ENCODE measurements around the gene BRD4.

Gene BRD4

DNA sequence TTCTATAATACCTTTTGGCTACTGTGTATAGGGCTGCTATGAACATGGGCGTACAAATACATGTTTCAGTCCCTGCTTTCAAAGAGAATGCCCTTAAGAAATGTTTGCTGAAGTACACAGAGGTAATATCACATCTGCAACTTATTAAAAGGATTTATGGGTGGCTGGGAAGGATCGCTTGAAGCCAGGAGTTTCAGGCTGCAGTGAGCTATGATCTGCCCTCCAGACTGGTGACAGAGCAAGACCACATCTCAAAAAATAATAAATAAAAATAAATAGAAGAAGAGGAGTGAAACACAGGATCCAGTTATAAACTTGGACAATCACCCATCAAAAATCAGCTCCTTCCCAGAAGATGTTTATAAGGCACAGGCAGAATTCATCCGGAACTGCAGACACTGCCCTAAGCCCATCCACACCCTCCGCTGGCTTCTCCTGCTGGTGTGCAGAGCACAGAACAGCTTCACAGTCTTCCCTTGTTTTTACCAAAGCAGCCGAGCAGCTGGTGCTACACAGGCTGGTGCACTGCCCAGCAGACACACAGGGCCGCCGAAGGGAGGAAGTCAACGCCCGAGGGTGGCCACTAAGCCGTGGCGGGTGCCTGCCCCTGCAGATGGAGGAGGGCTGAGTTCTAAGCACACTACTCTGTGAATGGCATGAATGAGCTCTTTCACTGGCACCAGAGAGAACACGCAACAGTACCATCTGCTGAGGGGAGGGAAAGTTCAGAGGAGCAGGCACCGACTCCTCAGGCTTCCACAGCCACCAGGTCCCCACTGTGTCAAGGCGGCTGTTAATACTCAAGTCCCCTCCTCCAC is 44.0 kb downstream of the BRD4 start:
- peak; percentile 82 for DNase-seq

DNA sequence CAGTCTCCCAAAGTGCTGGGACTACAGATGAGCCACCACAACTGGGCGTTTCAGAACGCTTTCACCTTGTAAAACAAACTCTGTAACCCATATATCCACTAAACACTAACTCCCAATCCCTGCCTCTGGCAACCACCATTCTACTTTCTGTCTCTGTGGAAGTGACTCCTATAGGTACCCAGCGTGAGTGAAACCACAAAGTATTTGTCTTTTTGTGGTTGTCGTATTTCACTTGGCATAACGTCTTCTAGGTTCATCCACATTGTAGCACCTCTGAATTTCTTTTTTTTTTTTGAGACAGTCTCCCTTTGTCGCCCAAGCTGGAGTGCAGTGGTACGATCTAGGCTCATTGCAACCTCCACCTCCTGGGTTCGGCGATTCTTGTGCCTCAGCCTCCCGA is 44.8 kb downstream of the BRD4 start:
- no peak for DNase-seq

DNA sequence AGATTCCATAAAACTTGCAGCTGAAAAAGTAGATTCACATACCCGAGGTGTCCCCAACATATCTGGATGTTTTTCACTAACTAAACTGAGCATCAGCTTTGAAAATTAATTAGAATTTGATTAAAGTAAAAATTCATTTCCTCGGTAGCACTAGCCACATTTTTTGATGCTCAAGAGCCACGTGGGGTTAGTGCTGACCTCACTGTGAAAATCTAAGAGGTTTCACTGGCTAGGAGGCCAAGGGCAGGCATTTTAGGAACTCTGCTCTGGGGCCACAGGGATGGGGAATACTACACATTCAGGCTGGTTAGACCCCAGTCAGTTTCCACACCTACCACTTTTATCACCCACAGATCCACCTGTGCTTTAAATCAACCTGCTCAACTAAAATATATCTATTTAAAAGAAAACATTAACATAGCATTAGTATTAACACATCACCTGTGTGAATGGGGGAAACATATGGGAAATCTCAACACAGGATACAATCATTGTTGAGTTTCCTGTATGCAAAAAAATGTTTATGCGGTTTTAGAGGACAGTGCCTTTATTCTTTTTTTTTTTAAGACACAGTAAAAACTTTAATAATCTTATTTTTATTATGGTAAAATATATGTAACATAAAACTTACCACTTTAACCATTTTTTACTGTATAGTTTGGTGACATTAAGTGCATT is 45.5 kb downstream of the BRD4 start:
- DNase-seq = no peak

DNA sequence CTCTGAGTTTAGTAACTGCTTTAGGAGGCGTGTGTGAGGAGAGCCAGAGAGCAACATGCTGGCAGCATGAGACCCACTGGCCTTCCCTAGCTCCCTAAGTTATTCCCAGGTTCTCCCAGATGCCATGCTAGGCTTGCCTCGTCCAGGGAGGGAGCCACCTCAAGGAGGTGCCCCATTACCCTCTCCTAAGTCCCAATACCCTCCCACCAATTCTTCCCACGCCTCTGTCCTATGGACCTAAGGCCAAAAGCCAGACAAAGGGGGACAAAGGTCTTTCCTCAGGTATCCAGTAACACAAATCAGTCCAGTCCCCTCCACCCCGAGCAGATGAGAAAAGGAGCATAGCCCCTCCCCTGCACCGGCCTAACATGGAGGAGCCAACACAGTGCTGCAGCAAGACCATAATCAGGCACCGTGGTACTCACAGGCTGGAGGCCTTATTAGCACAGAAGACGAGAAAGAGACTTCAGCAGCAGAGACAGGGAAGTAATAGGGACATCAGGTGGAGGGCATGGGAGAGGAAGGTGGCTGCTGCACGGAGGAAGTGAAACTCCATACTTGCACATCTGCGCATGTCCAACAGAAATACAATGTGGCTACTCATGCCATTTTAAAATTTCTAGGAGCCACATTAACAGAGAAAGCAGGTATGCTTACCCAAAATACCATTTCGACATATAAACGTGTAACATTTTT is 46.3 kb downstream of the BRD4 start:
- no peak for DNase-seq

DNA sequence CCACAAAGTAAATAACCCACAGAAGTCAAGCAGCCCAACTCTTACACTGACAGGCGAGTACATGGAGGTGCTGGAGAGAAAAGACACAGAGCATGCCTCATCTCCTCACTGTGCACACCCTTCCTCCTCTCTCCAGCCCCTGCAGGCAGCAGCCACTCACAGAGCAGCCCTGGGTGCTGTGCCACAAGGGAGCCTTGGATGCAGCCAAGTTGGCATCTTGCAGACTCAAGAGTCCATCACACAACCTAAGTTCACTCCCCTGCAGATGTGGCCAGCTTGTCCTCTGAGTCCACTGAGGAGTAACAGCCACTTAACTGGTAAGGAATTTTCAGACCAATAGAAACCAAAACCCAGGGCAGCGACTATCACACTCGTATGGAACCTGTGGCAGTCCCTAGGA is 47.4 kb downstream of the BRD4 start:
- DNase-seq = no peak

DNA sequence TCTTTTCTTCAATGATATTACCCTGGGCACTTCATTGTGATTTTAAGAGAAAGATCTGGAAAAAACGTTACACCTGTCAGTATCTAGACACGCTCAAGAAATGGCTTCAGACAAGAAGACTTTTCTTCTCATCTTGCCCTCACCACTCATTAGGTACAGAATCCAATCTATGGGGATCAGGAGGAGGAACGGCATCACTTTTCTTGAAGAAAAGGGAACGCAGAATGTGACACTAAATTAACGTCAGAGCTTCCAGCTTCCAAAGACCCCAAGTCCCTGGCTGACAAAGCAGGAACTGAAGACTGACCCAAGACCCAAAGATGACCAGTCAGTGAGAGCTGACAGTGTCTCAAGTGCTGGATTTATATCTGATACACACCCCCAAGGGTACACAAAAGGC is 48.2 kb downstream of the BRD4 start:
- no peak for DNase-seq

DNA sequence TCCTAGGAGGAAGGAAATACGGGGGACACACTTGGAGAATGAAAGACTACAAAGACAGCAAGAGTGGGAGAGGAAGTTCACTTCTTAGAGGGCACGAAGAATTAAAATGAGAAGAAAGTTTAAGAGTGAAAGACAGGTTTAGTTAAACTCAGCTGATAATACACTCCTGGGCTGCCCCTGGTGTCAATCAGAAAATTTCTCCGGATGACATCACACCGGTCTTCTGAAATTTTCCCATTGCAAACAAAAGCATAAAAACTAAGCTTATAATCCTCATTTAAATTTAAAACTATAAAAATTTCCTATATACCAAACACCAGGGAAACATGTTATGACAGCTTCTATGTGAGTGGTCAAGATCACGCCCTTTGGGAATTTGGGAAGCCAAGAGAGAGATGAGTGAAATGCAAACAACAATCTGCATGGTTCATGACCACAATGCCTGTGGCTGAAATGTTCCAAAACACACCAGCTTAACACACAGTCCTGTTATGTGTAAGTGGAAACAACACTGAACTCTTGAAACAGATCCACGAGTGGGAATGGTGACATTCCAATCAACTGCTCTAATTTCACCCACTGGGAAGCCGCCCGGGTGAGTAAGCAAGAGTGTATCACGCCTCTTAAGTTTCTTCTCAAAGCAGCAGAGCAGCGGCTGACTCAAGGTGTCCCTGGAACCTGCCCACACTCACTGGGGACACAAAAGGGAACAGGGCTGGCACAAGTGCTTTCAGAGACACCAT is 49.0 kb downstream of the BRD4 start:
- no peak for DNase-seq

DNA sequence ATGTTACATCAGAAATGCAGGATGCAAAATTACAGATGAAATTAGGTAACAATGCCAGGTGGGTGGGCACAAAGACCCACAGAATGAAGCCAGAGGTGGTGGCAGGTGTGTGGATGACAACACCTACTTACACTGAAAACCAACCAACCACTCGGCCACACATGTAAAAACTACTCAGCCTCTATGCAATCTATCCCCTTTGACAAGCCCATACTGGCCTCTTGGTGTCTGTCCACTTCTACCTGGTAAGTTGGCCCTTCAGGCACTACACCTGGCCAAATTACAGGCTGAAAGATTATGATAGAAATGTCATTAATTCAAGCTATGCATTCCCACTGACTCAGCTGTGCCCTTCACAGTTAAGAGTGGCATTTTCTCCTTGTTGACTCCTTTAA is 50.0 kb downstream of the BRD4 start:
- DNase-seq = no peak

DNA sequence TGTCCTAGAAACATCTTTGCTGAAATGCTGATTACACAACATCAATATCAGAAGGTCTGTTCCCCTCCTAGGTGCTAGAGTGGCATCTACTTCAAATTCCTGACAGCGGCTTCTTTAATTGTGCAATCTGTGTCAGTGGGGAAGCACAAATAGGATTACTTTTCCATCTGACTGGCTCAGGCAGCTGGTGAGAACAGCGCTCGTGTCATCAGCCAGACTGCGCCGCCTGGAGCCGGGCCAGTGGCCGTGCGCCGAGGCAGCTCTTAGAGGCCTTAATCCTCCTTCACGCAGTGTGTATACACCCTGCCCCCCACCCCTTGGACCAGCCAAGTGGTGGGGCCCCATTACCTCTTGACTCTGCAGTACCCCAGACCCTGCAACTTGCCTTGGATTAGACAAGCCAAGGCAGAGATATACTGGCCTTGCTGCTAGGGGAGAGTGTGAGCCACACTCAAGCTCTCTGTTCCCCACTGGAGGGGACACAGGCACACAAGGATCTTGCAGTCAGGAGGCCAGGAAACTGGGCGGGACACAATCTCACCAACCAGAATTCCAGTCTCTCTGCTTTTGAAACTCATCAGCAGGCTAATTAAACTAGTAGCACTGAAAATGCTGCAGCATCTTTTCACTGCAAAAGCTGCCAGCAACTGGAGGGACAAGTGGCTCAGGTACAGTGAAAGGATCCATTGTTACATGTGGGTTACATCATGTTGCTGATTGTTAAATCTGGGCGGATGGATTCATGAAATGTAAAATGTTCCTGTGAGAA is 51.2 kb downstream of the BRD4 start:
- DNase-seq = peak; percentile 92

DNA sequence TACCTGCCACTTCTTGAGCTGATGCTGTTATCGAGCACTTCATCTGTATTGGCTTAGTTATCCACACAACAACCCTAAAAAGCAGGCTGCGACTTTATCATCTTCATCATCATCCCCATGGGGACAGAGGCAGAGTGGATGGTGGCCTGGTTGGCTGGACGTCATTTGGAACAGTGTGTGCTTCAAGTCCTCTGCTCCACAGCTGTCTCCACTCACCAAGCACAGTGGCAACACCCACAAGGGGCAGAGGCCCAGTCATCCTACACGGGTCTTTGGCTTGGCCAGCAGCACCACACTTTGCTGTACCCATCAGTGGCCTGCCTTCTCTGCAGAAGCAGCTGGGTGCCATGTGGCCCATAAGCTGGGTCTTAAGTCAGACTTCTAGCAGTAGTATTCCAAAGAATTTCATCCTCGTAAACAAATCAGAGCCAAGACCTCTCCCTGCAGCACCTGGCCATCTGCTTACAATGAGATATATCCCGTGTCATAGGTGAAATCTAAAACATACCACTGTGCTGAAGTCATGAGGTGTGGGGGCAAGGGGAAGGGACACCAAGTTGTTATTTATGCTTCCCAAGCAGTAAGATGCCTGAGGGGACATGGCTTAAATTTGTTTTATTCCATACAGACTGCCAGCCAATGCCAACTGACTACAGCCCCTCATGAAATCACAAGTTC is 52.2 kb downstream of the BRD4 start:
- peak; percentile 44 for DNase-seq

DNA sequence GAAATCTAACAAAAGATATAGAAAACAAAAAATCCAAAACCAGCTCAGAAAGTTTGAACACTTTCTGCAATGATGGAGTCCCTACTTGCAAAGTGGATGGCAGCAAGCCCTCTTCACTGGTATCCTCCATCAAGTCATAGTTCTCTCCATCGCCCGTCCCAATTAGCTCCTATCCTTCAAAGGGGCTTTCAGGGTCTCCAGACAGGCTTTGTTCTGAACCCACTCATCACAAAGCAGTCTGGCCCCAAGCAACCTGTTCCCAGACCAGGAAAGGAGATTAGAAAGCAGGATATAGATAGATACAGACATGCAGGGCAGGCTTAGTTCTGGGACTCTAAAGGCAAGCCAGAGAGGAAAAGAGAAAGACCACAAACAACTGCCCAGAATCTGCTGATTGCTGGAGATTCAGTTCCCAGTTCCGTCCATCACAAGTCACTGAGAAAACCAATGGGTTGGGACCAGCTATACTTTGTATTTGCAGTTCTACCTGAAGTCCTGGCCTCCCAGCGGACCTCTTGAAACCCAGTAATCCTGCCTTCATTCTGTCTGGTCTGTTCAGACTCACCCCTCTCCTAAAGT is 52.9 kb downstream of the BRD4 start:
- DNase-seq = no peak

DNA sequence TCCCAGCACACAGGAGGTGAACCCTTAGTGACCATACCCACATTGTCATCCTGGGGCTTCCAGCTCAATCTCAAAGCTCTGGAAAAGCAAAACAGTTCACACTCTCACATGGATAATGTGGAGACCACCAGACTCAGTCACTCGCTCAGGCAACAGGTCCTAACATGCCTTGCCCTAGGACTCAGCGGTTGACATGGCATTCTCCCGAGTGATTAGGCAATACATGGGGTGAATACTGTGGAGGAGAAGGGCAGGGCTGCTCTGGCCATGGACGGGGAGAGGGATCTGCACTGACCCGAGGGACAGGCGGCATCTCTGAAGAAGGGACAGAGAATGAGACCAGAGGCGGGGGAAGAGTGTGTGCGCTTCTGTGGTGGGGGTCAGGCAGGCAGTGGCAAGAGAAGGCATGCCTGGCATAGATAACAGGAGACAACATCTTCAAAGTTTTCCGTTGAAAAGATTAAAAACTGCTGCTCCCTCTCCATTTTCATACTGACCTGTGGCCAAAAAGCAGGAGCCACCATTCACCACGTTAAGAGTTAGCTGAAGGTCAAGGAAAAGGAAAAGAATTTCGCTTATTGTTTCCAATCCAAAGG is 55.6 kb downstream of the BRD4 start:
- DNase-seq = no peak

DNA sequence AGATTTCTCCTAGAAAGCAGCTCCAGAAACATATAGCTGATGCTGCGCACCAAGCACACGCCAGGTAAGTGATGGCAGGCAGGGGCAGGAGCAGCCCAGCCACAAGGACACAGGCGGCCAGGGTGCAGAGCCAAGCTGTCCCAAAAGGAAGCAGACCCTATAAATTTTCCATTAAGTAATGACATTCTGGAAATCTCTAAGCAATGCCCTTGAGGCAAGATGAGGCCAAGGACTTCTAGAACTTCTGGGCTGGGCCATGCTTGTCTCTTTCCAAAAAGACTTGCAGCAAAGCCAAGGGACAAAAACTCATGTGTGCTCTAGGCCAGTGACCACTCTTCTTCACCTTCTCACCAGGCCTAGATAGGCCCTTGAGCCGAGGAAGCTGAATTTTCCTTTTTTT is 57.9 kb downstream of the BRD4 start:
- no peak for DNase-seq

DNA sequence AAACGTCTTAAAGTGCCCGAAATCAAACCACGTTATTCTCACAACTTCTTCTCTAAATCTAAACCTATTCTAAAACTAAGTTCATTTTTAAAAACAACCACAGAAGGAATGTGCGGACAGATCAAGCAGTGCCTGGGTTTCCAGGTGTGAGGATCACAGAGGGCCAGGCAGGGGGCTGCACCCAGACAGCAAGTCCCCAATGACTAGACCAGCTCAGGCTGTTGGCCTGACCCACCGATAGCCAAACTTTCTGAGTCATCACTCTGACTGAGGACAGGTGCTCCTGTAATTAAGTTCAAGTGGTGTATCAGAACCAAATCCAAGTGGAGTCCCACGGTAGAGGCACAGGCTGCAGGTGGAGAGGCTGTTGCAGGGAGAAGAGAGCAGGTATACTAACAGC is 62.5 kb downstream of the BRD4 start:
- no peak for DNase-seq

DNA sequence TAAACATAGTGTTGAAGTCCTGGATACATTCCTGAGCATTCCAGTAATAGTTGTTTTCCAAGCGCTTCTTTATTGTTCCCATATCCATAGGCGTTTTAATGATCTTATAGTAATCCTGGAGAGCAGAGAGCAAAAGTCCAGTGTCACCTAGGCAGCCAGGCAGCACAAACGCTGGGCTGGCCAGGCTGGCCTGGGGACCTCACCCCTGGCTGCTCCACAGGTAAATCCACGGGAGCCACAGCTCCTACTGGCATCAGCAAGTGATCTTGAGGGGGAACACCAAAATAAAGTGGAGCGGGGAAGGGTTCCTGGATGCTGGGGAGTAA is 63.4 kb downstream of the BRD4 start:
- no peak for DNase-seq

DNA sequence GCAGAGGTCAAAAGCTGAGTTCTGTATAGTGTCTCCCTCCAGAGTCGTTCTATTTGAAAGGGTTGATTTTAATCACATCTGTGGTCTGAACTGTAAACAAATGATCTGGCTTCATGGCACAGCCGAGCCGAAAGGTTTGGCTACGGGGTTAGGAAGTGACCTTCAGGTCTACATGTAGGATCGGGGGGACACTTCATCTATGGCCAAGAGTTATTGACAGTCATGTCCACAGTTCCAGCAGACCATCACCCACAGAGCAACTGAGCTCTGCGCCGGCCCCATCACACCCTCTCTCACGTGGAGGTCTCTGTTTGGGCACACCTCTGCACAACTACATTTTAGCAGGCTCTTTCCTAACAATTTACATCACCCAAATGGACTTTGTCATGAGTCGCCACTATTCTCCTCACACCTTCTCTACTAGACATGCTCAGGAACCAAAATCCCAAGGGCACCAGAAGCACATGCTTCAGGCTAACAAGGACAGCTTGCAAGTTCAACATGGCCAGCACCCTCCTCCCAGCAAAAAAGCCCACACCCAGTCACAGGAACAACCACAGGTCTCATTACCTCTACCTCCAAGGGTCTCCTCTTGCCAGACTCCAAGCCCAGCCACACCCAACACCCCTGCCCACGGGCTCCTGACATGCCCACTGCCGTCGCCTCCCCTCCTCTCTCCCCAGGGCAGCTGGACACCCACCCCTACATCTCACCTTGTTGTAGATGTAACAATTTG is 64.0 kb downstream of the BRD4 start:
- no peak for DNase-seq

DNA sequence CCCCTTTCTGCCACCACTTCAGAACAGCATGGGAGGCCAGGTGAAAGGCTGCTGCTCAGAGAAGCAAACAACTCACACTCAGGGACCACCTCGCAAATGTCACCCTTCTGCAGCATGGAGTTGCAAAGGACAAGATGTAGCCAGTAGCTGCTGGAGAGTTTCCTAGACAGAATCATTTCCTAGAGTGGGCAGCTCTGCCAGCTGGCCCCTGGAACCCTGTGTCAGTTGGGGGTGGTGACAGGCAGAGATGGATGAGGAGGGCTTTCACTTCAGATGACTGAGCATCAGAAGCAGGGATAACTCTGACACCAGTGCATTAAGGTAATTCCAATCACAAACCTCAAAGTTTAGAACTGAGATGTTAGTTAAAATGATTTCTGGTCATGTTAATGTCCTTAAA is 65.7 kb downstream of the BRD4 start:
- DNase-seq = no peak

DNA sequence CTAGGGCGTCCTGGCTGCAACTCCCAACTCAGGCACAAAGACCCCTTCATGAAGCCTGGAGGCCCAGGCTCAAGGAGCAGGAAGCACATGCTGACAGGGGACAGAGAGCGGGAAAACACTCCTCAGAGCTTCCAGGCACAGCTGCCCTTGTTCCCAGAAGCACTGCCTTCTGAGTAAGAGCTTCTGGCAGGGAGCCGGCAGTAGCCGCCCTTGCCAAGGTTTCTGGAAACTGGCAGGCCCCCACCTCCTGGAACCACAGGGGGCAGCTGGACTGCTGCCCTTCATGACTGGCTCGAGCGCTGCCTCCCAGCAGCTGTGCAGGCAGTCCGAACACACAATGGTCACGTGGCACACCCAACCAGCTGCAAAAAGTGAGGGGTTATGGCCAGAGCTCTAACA is 66.5 kb downstream of the BRD4 start:
- no peak for DNase-seq

DNA sequence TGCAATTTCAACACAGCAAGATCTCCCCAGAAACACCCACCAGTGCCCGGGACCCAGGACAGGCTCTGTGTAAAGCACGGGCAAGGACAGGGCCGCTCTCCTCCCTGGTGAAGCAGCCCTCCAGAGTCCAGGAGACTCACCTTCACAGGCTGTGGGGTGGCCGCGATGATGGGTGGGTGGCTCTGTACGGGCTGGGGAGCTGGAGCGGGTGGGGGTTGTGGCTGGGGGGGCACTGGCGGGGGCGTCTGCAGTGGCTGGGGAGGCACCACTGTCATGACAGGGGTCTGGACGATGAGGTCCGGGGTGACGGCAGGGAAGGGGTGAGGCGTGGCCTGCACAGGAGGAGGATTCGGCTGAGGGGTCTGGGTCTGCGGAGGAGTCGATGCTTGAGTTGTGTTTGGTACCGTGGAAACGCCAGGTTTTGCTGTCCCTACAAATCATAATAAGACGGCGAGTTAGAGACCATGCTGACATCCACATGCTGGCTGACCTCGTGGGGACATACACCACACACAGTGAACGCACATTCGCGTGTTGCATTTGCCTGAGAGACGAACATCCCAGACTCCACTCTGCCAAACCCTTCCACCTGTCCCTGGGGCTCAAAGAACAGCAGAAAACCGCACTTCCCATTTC is 67.0 kb downstream of the BRD4 start:
- no peak for DNase-seq

DNA sequence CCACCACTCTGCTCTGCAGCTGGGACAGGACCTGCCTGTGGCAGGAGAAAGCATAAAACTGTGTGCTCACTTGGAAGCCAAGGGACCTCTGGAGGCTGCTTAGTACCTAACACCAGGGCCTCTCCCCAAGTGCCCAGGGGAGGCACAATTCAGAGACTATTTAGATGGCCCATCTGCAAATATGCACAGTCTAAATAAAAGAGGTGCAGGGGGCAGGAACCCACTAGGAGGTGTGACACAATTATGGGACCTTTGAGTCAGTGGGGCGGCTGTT is 67.5 kb downstream of the BRD4 start:
- DNase-seq = no peak
